GM12892 (cell line): Measurements from ENCODE around the gene MAP4K3.

ENCODE experiments used
- POLR2A ChIP-seq: IDR thresholded peaks from 2 replicates; pipeline ENCODE4 v1.6.1; 2011; ENCODE audit warnings: low read depth, low read length, control low read depth
- POLR2AphosphoS5 ChIP-seq: IDR thresholded peaks from 2 replicates; pipeline ENCODE4 v1.6.1; 2011; ENCODE audit warnings: low read depth, low read length, control low read depth

- TF ChIP-seq POLR2A, result no peak
- TF ChIP-seq POLR2AphosphoS5, result no peak
Measured at GRCh38 chr2:39217192-39217550, 219.9 kb downstream of the MAP4K3 start.
